ENCODE results near the gene RMDN3.

GRCh38 chr15:40697916-40698315, 57.1 kb downstream of the RMDN3 start:
- TF ChIP-seq CTCF (IDR thresholded peaks at IDR 0.05) (no peak), POLR2A (IDR thresholded peaks at IDR 0.05) (no peak)
